Stimulated activated naive CD4-positive, alpha-beta T cell (primary cell): Measurements from ENCODE around the gene LRRN4CL.

ENCODE experiments used
- DNase-seq, 6 experiments: peaks; one replicate each; lab custom pipeline; 2025; lab: John Stamatoyannopoulos, UW

Gene LRRN4CL

DNA sequence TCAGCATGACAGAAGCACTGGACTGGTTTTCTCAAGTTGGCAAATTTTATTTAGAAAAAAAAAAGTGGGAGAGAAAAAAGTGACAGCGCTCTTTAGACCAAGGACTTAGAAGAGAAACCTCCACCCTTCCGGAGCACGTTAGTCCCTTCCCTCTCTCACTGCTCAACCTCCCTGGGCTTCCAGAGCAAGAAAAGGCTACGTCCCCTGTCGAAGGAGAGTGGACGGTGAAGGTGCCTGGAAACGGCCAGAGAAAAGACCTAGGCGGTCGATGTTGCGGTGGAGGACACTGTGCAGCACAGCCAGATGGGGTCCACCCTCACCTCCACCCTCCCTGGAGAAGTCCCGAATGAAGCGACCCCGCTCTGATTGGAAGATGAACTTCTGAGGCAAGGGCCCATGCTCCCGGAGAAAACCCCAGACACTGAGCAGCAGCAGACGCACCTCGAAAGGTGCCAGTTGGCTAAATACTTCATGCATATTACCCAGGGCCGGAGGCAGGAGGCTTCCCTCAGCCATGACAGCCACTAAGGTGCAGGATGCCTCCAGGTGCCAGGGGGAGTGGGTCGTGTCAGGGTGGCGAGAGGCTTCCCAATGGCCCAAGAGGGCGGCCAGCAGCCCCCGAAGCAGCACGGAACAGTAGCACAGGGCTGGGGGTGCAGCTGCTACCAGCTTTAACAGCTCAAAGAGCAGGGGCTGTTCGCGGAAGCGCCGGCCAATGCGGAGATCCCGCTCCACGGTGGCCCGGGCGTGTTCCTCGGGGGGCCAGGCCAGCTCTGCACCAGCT, 42.3 kb downstream of the LRRN4CL start:
- no peak for DNase-seq

- peak; percentile 93 to 98 (median 96) for DNase-seq
Measured at GRCh38 chr11:62645946-62646824, 43.1 kb downstream of the LRRN4CL start, which contains the start of gene GANAB. Gene GANAB, minus strand, starts transcription at chr11:62646613. Its CDS starts 14 bp downstream, at chr11:62646599.

DNA sequence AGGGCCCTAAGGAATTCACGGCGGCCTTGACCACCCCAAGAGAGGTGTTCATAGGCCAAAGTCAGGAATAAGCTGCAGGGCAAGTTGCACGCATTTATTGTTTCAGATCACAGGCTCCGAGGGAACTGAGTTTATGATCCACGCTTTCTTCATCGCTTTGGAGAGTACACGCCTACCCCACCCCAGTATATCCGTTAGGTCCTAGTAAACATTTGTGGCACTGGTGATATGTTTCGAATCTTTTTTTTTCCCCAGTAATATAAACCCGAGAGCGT, 43.7 kb downstream of the LRRN4CL start:
- DNase-seq = peak in 1 of 6 experiments; percentile 27

GRCh38 chr11:62644220-62644619, 45.1 kb downstream of the LRRN4CL start:
- no peak for DNase-seq
